Stimulated activated CD4-positive, alpha-beta T cell treated with anti-CD3 and anti-CD28 coated beads, Interleukin-2, amount 100 ng/mL, for 24 hours (primary cell): Measurements from ENCODE around the gene CCDC24.

Experiments used
- DNase-seq, 2 donors: peaks; one replicate each; pipeline ENCODE4 v3.0.0-alpha.2; 2020

Gene CCDC24

DNA sequence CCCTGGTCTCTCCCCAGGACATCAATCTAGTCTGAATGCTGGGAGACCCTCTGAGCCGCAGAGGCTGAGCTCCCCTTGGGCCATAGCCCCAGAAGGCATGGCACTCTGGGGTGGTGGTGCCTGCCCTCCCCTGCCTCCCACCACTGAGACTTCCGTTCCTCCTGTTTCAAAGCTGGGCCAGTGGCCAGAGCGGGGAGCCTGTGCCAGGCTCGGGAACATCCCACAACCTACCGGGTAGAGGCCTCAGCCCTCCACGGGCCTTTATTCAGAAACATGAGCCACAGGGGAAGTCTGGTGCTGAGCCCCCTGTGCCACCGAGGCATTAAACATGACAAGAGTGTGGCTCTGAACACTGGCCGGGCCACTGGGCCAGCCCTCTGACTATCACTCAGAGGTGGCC is 8.1 kb downstream of the CCDC24 start:
- no peak for DNase-seq

DNA sequence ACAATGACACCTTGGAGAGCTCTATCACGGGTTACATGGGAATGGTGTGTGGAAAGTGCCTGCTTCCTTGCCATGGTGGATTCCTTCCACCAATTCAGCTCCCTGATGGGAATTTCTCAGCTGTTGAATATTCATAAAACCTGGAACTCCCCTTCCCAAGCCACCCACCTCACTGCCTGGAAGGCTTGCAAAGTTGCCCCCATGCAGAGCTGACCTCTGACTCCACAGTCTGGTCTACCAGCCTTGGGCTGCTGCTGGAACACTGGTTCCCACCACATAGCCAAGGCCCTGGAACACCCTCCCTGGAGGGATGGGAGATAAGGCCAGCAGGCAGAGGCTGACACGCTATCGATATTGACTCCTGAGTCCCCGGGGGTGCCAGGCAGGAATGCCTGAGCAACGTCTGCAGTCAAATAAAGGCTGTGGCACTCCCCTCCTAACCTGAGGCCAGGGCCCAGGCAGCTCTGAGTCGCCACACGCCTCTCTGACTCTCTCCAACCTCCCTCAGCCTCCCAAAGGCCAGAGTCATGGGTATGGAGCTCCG is 8.8 kb downstream of the CCDC24 start:
- DNase-seq, result no peak

DNA sequence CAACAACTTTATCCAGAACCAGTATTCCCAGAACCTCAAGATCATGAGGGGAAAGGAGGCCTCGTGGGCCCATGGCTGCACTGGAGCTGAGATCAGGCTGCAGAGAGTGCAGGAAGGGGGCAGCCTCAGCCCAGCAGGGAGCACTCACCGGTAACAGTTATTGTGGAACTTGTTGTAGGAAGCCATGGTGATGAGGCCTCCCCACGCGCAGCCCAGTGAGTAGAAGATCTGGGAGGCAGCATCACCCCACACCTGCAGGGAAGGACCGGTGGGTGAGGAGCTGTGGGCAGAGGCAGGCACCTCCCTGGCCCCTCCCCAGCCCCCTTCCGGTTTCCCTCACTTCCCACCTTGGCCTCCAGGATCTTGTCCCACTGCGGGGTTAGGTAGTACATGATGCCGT is 10.8 kb downstream of the CCDC24 start:
- no peak for DNase-seq

DNA sequence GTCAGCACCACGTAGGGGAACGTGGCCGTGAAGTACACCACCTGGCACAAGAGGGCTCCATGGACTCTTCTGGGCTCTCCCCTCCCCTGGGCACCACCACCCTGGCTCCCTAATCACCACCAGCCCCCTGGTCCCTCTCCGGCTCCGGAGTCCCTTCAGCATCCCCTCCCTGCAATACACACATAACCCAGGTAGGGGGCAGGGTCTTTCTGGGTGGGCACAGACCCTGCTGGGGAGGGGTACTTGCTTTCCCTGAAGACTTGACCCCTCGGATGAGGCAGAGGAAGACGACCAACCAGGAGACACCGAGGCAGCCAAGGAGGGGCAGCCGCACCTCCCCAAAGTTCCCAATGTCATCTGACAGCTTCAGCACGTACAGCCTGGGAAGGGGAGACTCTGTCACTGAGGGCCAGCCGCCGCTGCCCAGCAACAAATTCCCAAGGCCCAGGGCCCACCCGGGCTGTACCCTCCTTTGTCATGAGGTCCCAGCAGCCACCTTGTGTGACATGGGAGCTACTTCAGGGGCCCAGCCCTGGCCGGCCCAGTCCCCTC is 11.3 kb downstream of the CCDC24 start:
- no peak for DNase-seq

DNA sequence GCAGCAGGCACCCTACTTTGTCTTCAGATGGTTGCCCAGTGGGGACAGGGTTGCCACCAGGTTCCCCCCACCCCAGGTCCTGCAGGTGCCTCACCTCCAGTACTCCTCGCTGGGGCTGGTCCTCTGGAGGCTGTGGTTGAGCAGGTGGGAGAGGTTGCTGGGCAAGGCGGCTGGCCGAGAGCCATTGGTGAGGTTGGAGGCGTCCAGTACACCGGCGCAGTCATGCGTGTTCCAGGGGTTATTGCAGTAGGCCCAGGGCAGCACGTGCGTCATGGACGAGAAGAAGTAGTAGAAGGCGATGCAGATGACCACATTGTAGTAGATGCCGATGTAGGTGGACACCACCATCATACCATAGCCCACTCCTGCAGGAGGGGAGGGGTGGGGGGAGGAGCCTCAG is 16.9 kb downstream of the CCDC24 start:
- DNase-seq, result no peak

DNA sequence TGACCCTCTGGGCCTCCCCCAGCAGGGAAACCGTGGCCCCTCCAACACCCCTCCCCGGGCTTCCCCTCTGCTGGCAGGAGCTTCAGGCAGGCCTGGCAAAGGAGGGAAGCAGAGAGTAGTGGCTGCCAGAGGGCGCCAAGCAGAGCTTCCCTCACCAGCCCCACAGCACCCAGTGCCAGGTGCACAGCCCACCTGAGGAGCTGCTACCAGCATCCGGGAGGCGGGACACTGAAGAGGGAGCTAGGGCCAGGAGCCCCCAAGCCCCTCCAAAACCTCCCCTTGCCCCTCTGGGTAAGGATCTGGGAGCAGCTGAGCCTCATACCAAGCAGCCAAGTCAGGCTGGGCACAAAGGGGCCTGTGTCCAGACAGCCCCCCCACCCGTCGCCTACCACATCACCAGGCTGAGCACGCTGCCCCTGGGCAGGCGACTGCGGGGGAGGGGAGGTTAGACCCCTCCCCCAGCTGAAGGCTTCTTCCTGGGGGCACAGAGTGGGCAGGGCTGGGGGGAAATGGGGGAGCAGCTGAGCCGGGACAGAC is 19.6 kb downstream of the CCDC24 start:
- no peak for DNase-seq

DNA sequence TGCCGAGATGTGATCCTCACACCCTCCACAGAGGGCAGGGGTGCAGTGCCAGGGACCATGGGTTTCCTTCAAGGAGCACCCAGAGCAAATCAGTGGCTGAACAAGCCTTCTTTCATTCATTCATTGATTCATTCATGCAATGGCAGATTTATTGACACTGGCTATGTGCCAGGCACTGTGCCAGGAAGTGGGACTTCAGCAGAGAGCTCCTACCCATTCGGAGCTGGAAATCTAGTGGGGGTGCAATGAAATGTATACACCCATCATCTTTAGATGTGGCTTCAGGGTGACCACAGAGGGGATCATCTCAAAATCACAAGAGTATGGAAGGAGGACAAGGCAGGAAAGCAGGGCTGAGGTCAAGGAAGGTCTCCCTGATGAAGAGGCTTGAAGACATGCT is 21.0 kb downstream of the CCDC24 start:
- no peak for DNase-seq

DNA sequence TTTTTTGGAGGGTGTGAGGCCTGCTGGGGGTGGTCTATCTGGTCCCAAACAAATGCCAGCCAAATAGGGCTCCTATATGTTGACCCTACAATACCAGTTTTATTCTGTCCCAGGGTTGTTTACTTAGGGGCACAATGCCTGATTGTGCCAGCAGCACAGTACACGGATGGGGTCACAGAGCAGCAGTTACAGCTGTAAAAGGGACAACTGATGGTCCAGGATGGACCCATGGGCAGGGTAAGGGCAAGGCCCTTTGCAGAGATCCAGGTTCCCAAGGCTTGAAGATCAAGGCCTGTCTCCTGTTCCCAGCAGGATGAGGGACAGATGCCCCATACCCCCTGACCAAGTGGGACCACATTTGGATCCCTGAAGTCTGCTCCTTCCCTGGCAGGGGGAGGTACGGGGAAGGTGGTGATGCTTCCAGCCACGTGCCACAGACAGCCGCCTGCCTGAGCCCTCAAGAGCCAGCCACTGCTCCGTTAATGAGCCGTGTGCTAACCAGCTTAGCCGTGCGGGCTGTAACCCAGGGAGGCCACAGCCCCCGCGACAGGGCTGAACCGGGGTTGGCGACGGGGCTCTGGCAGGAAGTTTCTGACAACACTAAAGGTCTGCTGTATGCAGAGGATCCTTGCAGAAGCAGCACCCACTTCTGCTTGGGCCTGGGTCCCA is 21.7 kb downstream of the CCDC24 start:
- DNase-seq, result no peak

DNA sequence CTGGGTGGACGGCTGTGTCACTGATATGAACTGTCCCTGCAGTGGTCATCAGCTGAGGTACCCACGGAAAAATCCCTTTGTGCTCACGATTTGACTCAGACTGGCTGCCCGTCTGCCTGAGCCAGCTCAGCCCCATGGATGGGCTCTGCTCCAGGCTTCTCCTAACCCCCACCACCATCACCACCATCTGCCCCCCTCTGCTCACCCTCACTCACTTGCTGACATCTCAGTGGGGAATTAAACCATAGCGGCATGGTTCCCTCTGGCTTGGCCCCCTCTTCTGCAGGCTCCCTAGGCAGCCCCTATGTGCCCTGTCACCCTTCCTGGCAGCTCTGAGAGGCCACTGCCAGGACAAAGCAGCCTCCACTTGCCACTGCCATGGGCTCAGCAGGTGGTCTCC is 22.6 kb downstream of the CCDC24 start:
- DNase-seq, result no peak

DNA sequence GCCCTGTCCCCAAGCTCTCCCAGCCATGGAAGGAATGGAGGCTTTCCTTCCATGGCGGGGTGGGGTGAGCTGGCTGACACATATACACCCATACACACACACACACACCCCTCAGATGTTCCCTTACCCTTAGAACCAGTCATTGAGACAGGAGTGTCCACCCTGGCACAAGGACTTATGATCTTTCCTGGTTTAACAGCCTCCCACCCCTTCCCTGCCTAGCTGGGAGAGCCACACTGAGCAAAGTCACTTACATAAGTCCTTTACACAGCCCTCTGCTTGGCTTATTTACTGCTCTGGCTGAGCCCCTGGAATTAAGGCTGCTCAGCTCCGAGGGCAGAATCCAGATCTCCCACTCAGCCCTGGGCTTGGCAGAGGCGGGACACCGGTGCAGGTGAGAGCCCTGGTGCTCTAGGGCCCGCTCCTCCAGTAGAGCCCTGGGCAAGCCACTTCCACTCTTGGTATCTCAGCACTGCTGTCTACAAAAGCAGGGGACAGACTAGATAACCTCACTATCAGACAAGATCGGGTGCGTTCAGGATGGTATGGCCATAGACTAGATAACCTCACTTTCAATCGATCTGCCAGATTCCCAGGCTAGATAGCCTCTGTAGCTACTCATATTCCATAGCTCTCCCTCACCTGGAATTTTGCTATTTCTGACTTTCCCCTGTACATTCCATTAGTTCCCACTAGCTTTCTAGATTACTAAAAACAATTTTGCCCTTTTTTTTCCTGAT is 23.1 kb downstream of the CCDC24 start:
- no peak for DNase-seq

DNA sequence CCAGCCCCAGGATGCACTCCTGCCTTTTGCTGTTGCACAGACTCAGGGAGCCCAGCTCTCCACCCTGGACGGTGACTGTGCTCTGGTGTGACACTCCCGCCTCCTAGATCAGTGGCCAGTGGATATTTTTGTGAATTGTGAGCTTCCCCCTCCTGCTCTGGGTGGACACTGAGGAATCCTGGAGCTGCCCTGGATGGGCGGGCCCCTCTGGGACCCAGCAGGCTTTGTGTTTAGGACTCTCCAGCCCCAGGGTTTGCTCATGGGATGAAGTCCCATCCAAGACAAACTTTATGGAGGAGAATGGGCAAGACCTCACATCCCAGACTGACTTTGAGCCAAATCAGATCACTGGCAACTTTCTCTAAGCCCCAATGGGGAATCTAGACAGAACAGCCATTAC is 23.8 kb downstream of the CCDC24 start:
- DNase-seq, result no peak

DNA sequence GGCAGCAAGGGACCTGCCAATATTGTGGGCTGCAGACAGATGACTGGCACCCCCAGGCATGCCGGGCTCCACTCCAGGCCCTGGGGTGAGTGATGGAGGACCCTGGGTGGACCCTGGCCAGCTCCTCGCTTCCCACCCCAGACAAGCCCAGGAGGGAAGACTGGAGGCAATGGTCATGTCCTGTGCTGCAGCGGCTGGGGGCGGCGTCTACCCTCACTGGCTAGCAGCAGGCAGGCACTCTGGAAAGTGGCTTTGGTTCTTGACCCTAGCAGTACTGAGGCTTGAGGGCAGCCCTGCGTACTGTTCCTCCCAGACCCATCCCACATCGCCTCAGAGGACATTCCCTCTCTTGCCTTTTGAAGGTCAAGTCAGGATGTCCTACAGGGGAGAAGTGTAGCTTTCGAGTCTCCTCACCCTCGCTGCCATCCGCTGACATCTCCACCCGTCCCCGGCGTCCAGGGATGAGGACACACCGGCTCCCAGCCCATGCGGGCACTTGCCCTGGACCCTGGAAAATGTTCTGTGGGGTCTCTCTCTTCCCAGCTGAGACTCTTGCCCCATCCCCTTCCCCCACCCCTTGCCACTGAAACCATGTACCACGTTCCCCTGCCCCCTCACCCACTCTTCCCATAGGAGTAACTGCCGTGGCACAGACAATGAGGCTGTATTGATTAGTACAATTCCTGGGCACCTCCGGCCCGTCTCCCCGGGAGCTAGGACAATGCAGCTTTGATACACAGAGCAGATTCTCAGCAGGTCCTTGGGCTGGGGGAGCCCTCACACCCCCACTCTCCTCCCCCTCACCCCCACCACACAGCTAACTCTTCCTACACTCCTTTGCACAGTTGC is 24.9 kb downstream of the CCDC24 start:
- no peak for DNase-seq

DNA sequence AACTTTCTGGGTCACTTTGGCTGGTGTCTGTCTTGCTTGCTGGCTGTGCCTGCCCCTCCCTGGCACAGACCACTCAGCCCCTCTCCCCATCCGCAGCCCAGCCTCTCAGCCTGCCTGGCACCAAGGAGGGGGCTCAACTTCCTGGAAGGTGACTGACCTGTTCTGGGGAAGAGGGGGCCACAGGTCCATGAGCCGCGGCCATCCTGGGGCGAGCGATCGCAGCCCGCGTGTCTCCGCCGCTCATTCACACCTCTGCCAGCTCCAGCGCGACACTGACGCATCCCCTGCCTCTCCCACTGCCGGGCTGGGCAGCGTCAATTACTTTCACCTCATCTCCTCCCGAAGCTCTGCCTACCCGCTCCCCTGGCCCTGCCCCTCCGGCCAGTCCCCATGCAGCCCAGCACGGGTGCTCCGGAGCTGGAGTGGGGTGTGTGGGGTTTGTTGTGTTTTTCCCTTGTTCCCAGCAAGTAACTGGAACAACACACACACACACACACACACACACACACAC is 25.5 kb downstream of the CCDC24 start:
- no peak for DNase-seq

DNA sequence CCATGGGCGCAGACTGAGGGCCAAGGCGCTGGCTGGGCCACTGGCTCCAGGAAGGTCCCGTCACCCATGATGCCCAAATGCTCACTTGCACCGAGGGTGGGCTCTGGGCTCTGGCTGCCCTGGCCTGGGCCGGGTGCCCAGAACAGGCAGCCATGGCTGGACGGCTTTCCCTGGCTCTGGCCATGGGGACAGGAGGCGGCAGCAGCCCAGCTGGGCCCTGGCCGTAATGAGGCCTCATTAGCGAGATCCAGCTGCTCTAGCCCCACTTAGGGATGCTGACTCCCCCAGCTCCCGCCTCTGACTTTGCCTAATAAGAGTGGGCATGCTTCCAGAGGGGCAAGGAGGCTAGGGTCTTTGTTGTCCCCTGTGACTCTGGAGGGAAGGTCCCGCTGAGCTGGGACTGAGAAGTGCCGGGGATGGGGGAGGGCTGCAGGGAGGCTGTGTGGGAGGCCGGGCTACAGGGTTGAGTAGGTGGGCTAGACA is 28.1 kb downstream of the CCDC24 start:
- no peak for DNase-seq

DNA sequence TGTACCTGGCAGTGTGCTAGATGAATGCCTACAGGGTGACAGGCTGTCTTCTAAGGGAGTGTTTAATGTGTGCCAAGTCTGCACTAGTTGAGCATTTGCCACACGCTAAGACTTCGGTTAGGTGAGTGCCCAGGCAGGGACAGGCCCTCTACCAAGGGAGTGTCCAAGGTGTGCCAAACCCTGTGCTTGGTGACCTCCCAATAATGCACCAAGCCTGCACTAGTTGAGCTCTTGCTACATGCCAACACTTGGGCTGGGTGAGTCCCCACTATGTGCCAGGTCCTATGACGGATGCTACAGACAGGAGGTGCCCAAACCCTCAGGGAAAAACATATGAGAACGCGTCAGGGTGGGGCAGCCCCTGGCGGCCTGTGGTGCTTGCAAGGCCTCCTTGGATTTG is 29.1 kb downstream of the CCDC24 start:
- DNase-seq, result no peak

DNA sequence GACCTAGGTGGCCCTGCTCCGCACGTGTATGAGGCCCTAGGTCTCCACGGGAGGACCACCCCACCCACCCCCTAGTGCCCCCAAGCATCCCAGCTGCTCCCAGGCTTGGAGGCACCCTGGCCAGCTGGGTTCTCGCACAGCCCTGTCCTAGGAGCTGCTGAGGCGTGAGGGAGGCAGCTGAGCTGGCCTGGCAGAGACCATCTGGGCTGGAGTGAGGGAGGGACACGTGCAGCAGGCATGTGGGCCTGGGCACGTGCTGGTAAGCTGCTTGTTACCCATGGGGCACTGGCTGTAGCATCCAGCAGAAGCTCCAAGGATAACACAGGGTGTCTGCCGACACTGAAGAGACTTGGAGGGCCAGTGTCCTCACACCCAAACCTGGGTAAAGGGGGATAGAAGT is 29.8 kb downstream of the CCDC24 start:
- no peak for DNase-seq

DNA sequence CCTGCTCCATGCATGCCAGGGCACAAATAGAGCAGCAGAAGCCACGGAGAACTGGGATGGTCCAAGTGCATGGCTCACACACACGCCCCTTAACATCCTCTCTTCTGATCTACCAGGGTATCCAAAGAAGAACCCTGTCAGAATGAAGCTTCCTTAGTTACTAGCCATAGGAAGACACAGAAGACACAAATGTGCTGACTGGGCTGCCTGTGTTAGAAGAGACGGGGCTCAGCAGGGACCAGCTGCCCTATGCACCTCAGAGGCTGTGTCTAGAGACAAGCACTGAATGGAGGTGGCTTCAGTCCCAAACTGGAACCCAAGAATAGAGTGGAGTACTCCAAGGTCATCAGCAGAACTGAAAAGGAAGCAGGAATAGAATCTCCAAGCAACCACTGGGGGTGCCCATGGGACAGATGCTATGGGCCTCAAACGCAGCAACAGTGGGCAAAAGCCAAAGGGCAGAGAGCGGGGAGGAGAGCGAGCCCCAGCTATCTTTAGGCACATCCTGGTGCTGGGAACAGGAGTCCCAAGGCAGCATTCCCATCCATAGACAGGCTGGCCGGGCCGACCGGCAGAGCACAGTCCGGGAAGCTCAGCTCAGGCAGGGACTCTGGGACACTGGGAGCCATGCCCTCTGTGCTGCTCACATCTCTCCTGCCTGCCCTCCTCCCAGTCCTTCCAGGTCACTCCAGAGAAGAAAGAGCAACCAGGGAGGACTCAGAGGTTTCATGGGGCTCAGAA is 30.4 kb downstream of the CCDC24 start:
- DNase-seq, result no peak

DNA sequence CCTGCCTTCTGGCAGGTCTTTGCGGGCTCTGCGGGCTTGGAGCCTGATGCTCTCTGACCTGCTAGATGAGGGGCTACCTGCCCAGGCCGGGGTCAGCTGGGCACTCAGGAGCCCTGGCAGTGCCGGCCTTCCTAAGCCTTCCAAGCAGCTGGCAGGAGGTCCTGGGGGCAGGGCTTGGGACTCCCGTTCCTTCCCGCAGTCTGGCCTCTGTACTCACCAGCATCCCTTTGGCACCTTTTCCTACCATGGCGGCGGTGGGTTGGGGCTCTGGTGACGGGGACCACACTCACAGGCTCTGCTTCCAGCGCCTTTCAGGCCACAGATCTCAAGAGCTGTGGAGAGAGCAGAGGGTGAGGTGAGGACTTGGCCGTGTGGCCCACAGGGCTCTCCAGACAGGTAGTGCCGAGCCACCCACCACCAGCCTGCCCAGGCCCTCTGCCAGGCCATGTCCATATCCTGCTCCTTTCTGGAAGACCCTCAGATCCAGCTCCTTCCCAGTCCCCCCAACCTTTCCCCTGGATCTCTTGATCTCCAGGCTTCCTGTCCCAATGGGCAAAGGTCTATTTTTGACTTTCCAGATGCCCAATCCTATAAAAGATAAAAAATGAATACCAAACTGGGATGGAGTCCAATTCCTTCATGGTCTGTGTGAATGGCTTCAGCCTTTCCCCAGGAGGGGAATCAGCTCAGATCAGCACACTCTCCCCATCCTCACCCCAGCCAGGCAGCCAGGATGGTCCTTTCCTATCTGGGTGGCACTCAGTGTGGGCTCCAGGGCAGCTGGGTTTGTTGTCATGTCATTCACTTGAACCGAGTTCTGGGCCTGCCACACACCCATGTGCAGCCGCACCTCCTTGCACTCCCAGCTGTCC is 32.9 kb downstream of the CCDC24 start:
- no peak for DNase-seq

DNA sequence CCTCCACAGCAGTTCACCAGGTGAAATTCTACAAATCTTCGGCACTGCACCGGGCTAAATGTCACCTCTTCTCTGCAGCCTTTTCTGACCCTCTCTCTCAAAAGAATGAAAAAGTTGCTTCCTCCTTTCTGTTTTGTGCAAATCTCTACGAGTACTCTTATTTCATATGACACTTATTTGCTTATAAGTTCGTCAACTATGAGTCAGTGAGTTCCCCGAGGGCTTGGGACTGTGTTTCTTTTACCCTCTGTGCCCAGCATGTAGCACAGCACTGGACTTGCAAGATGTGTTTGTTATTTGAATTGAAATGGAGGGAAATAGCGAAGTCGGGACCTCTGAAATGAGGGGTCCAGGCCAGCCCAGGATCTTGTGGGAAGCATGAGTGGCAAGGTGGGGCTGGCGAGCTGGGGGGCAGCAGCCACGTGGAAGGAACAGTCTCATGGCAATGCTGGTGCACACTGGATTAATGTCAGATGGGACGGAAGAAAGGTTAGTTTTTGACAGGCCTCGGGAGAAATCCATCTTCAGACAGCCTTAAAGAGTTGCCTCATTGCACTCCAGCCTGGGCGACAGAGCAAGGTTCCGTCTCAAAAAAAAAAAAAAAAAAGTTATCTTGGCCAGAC is 33.6 kb downstream of the CCDC24 start:
- DNase-seq, result no peak

DNA sequence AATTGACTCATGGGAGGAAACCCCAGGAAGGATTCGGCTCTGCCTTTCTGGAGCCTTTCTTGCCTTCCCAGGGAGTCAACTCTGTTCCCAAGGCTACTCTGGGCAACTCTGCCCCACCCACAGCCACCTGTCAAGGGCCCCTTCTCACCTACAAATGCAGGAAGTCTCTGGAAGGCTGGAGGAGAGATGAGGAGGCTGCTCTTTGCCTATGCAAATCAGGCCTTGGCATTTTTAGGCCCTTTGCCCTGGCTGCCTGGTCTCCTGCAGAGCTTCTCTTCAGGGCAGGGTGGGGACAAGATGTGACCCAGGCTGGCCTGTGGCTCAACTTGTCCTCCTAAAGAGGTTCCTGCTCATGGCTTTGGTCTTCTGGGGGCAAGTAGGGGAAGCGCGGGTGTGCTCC is 34.4 kb downstream of the CCDC24 start:
- DNase-seq, result no peak
